Neural progenitor cell (in vitro differentiated cells): ENCODE measurements around the gene SLC12A9. TPM values are rescaled to one million over a fixed set of nuclear protein-coding genes. Genes with fewer than 3 reads are reported as not detected.
A peak's percentile ranks its signal among the peaks of the same experiment; 100 is the strongest.

Source experiments
- DNase-seq: peaks from one replicate; pipeline ENCODE4 v3.0.0-alpha.2; 2016; ENCODE audit warnings: low spot score
- H2AFZ ChIP-seq: fragments of 200-600 bp; sonication (generic); replicated peaks from 2 replicates; pipeline ENCODE4 v1.6.1; 2016; ENCODE audit warnings: antibody characterized with exemption
- H3F3A ChIP-seq: fragments of 200-600 bp; sonication (generic); 2 replicates; pipeline ENCODE4 v1.6.1; 2016; ENCODE audit warnings: antibody characterized with exemption, low read depth
- H3K27ac ChIP-seq: fragments of 200-600 bp; sonication (generic); 2 replicates; pipeline ENCODE4 v1.5.1; 2016; ENCODE audit warnings: mild to moderate bottlenecking
- H3K27me3 ChIP-seq: fragments of 200-600 bp; sonication (generic); 2 replicates; pipeline ENCODE4 v1.6.1; 2016; ENCODE audit warnings: mild to moderate bottlenecking, moderate library complexity
- H3K36me3 ChIP-seq: fragments of 200-600 bp; sonication (generic); 2 replicates; pipeline ENCODE4 v1.5.1; 2016
- H3K4me1 ChIP-seq: fragments of 200-600 bp; sonication (generic); 2 replicates; pipeline ENCODE4 v1.6.1; 2016; ENCODE audit warnings: mixed run types
- H3K4me2 ChIP-seq: fragments of 200-600 bp; sonication (generic); 2 replicates; pipeline ENCODE4 v1.6.1; 2016
- H3K4me3 ChIP-seq: fragments of 200-600 bp; sonication (generic); 2 replicates; pipeline ENCODE4 v1.5.1; 2016
- H3K79me2 ChIP-seq: fragments of 200-600 bp; sonication (generic); 2 replicates; pipeline ENCODE4 v1.6.1; 2016; ENCODE audit warnings: low read depth
- H3K9ac ChIP-seq: fragments of 200-600 bp; sonication (generic); 2 replicates; pipeline ENCODE4 v1.6.1; 2016
- H3K9me3 ChIP-seq: fragments of 200-600 bp; sonication (generic); 2 replicates; pipeline ENCODE4 v1.5.1; 2016; ENCODE audit warnings: low read depth
- H4K20me1 ChIP-seq: fragments of 200-600 bp; sonication (generic); 2 replicates; pipeline ENCODE4 v1.6.1; 2016; ENCODE audit warnings: low read depth
- H3K27ac Mint-ChIP-seq: 3 replicates; pipeline ENCODE4 v1.8.0; 2021; ENCODE audit warnings: mixed read lengths
- H3K27me3 Mint-ChIP-seq: 2 replicates; pipeline ENCODE4 v1.8.0; 2022; ENCODE audit warnings: low read depth, mild to moderate bottlenecking, inconsistent platforms, moderate library complexity, mixed read lengths; ENCODE audit not compliant: insufficient read depth
- H3K36me3 Mint-ChIP-seq: 3 replicates; pipeline ENCODE4 v1.8.0; 2021; ENCODE audit warnings: mixed read lengths
- H3K4me1 Mint-ChIP-seq: 3 replicates; pipeline ENCODE4 v1.8.0; 2021; ENCODE audit warnings: mixed read lengths
- H3K4me3 Mint-ChIP-seq: 3 replicates; pipeline ENCODE4 v1.8.0; 2021; ENCODE audit warnings: mild to moderate bottlenecking, moderate library complexity, mixed read lengths
- H3K9me3 Mint-ChIP-seq: 3 replicates; pipeline ENCODE4 v1.8.0; 2020; ENCODE audit warnings: mixed read lengths
- CTCF ChIP-seq: fragments of 200-600 bp; sonication (generic); IDR thresholded peaks from 2 replicates; pipeline ENCODE4 v1.5.1; 2017; ENCODE audit warnings: antibody characterized with exemption, mild to moderate bottlenecking
- EZH2 ChIP-seq: fragments of 200-600 bp; sonication (generic); IDR thresholded peaks from 2 replicates; pipeline ENCODE4 v1.6.1; 2017; ENCODE audit warnings: antibody characterized with exemption, mild to moderate bottlenecking, moderate library complexity
- EZH2phosphoT487 ChIP-seq: fragments of 200-600 bp; sonication (generic); IDR thresholded peaks from 2 replicates; pipeline ENCODE4 v1.6.1; 2017; ENCODE audit warnings: antibody characterized with exemption
- total RNA-seq: library from RNA; depleted of rRNA; stranded (reverse); fragments of >200 nt; gene quantifications from 2 replicates; pipeline ENCODE4 v1.2.3, GENCODE V29; 2015; ENCODE audit warnings: low replicate concordance

SLC12A9 gene
- total RNA-seq, 1 donor from 2014 or later, result 3.5 TPM

GRCh38 chr7:100888988-100889750 lies 36.7 kb downstream of the SLC12A9 start, which contains the start of gene UFSP1:
TSS of gene UFSP1 (minus strand) at chr7:100889715. CDS start at chr7:100889271, 444 bp downstream.
- no peaks in the 10 kb centered on the region for H3K36me3 ChIP-seq
- H3K4me2 ChIP-seq, result peak within 1 kb of the TSS; percentile 95
- peaks cover 14% of the 10 kb centered on the region for H3K4me1 ChIP-seq
- H3K79me2 ChIP-seq, result peaks cover 17% of the 10 kb centered on the region
- H4K20me1 ChIP-seq, result peaks cover 47% of the 10 kb centered on the region
- no peaks in the 10 kb centered on the region for H3K27me3 ChIP-seq
- Mint-ChIP-seq H3K4me1 (peaks cover 32% of the 10 kb centered on the region), H3K4me3 (peak within 1 kb of the TSS; percentile 92), H3K36me3 (peaks cover 31% of the 10 kb centered on the region), H3K27ac (peak within 1 kb of the TSS; percentile 80), H3K27me3 (peaks cover 11% of the 10 kb centered on the region), H3K9me3 (no peaks in the 10 kb centered on the region)
- TF ChIP-seq EZH2 (no peak), EZH2phosphoT487 (no peak), CTCF (peak; percentile 5)
- H3K4me3 ChIP-seq, result peak within 1 kb of the TSS; percentile 69
- peaks cover 52% of the 10 kb centered on the region for H3F3A ChIP-seq
- DNase-seq, result no peak
- H2AFZ ChIP-seq, result peak within 1 kb of the TSS; percentile 35
- H3K9ac ChIP-seq, result peak within 1 kb of the TSS; percentile 64
- H3K9me3 ChIP-seq, result no peaks in the 10 kb centered on the region
- H3K27ac ChIP-seq, result peak within 1 kb of the TSS; percentile 73

- peak overlapping the region; percentile 95 for H3K4me2 ChIP-seq
- no peaks in the 10 kb centered on the region for H3K9me3 ChIP-seq
- DNase-seq, result peak; percentile 45
- H3K79me2 ChIP-seq, result peaks cover 14% of the 10 kb centered on the region
- peaks cover 18% of the 10 kb centered on the region for H3K4me1 ChIP-seq
- H3F3A ChIP-seq, result peaks cover 43% of the 10 kb centered on the region
- H3K4me3 Mint-ChIP-seq, result peak overlapping the region; percentile 92
- peaks cover 33% of the 10 kb centered on the region for H4K20me1 ChIP-seq
- peaks cover 12% of the 10 kb centered on the region for H3K27me3 ChIP-seq
- H2AFZ ChIP-seq, result no peak overlapping the region
- H3K36me3 ChIP-seq, result no peaks in the 10 kb centered on the region
- no peak for TF ChIP-seq EZH2phosphoT487
- no peak for TF ChIP-seq CTCF
- H3K9ac ChIP-seq, result no peak overlapping the region
- H3K36me3 Mint-ChIP-seq, result peaks cover 18% of the 10 kb centered on the region
- no peaks in the 10 kb centered on the region for H3K9me3 Mint-ChIP-seq
- H3K4me1 Mint-ChIP-seq, result peaks cover 34% of the 10 kb centered on the region
- peaks cover 14% of the 10 kb centered on the region for H3K27me3 Mint-ChIP-seq
- peak overlapping the region; percentile 80 for H3K27ac Mint-ChIP-seq
- H3K4me3 ChIP-seq, result peak overlapping the region; percentile 69
- no peak overlapping the region for H3K27ac ChIP-seq
Measured at GRCh38 chr7:100890653-100891567, 38.4 kb downstream of the SLC12A9 start.

- Mint-ChIP-seq H3K4me3 (peak overlapping the region; percentile 74), H3K36me3 (peaks cover 12% of the 10 kb centered on the region), H3K9me3 (no peaks in the 10 kb centered on the region), H3K4me1 (peaks cover 38% of the 10 kb centered on the region), H3K27me3 (peaks cover 19% of the 10 kb centered on the region), H3K27ac (peak overlapping the region; percentile 76)
- Histone ChIP-seq H2AFZ (no peak overlapping the region), H3F3A (peaks cover 41% of the 10 kb centered on the region), H4K20me1 (peaks cover 29% of the 10 kb centered on the region), H3K36me3 (no peaks in the 10 kb centered on the region), H3K9ac (no peak overlapping the region), H3K9me3 (no peaks in the 10 kb centered on the region), H3K27me3 (peaks cover 20% of the 10 kb centered on the region), H3K4me3 (no peak overlapping the region), H3K27ac (no peak overlapping the region), H3K4me1 (peaks cover 18% of the 10 kb centered on the region), H3K79me2 (peaks cover 14% of the 10 kb centered on the region), H3K4me2 (peak overlapping the region; percentile 95)
- TF ChIP-seq CTCF (no peak), EZH2 (peak; percentile 1), EZH2phosphoT487 (no peak)
- no peak for DNase-seq
Measured at GRCh38 chr7:100891568-100892247, 39.2 kb downstream of the SLC12A9 start.
